ENCODE data around the gene EFCAB6.

The EFCAB6 gene

GRCh38 chr22:43498856-43499253, 313.2 kb downstream of the EFCAB6 start:
- Histone ChIP-seq H3K27me3 (ENCODE audit: insufficient read depth, poor library complexity, severe bottlenecking) (no peaks in the 10 kb centered on the region), H3K9me3 (ENCODE audit: severe bottlenecking) (no peaks in the 10 kb centered on the region), H3K27ac (ENCODE audit: poor library complexity, severe bottlenecking) (no peak overlapping the region), H3K4me3 (ENCODE audit: severe bottlenecking) (no peak overlapping the region), H3K36me3 (ENCODE audit: low read depth) (no peaks in the 10 kb centered on the region), H3K4me1 (ENCODE audit: insufficient read depth, poor library complexity, severe bottlenecking) (no peaks in the 10 kb centered on the region)
- TF ChIP-seq CTCF (IDR thresholded peaks at IDR 0.05; ENCODE audit: poor library complexity, severe bottlenecking), result no peak
- no peak for ATAC-seq (ENCODE audit: low read depth)
- DNase-seq (ENCODE audit: low spot score), result no peak

- no peaks in the 10 kb centered on the region for H3K36me3 ChIP-seq (ENCODE audit: low read depth)
- no peaks in the 10 kb centered on the region for H3K27me3 ChIP-seq (ENCODE audit: insufficient read depth, poor library complexity, severe bottlenecking)
- H3K4me1 ChIP-seq (ENCODE audit: insufficient read depth, poor library complexity, severe bottlenecking), result no peaks in the 10 kb centered on the region
- DNase-seq (ENCODE audit: low spot score) (no peak), ATAC-seq (ENCODE audit: low read depth) (no peak)
- no peaks in the 10 kb centered on the region for H3K9me3 ChIP-seq (ENCODE audit: severe bottlenecking)
- H3K27ac ChIP-seq (ENCODE audit: poor library complexity, severe bottlenecking), result no peak overlapping the region
- no peak for TF ChIP-seq CTCF (IDR thresholded peaks at IDR 0.05; ENCODE audit: poor library complexity, severe bottlenecking)
- H3K4me3 ChIP-seq (ENCODE audit: severe bottlenecking), result no peak overlapping the region
These were observed 313.9 kb downstream of the EFCAB6 start for GRCh38 chr22:43497956-43498855.

GRCh38 chr22:43493297-43493696, 318.8 kb downstream of the EFCAB6 start:
- TF ChIP-seq CTCF (IDR thresholded peaks at IDR 0.05; ENCODE audit: poor library complexity, severe bottlenecking), result no peak
- DNase-seq (ENCODE audit: low spot score), result no peak
- Histone ChIP-seq H3K27me3 (ENCODE audit: insufficient read depth, poor library complexity, severe bottlenecking) (no peaks in the 10 kb centered on the region), H3K4me1 (ENCODE audit: insufficient read depth, poor library complexity, severe bottlenecking) (no peaks in the 10 kb centered on the region), H3K9me3 (ENCODE audit: severe bottlenecking) (no peaks in the 10 kb centered on the region), H3K4me3 (ENCODE audit: severe bottlenecking) (no peak overlapping the region), H3K36me3 (ENCODE audit: low read depth) (no peaks in the 10 kb centered on the region), H3K27ac (ENCODE audit: poor library complexity, severe bottlenecking) (no peak overlapping the region)
- ATAC-seq (ENCODE audit: low read depth), result no peak

- no peaks in the 10 kb centered on the region for H3K9me3 ChIP-seq (ENCODE audit: severe bottlenecking)
- no peak for ATAC-seq (ENCODE audit: low read depth)
These were observed 320.4 kb downstream of the EFCAB6 start for GRCh38 chr22:43491737-43492136.

More at GRCh38 chr22:43491737-43492136, 320.4 kb downstream of the EFCAB6 start:
- no peaks in the 10 kb centered on the region for H3K36me3 ChIP-seq (ENCODE audit: low read depth)
- no peaks in the 10 kb centered on the region for H3K27me3 ChIP-seq (ENCODE audit: insufficient read depth, poor library complexity, severe bottlenecking)
- no peak overlapping the region for H3K4me3 ChIP-seq (ENCODE audit: severe bottlenecking)
- DNase-seq (ENCODE audit: low spot score), result no peak
- no peaks in the 10 kb centered on the region for H3K4me1 ChIP-seq (ENCODE audit: insufficient read depth, poor library complexity, severe bottlenecking)
- TF ChIP-seq CTCF (IDR thresholded peaks at IDR 0.05; ENCODE audit: poor library complexity, severe bottlenecking), result no peak
- no peak overlapping the region for H3K27ac ChIP-seq (ENCODE audit: poor library complexity, severe bottlenecking)
